ENCODE data around the gene RBMS3.
A peak's percentile ranks its signal among the peaks of the same experiment; 100 is the strongest.

The RBMS3 gene

DNA sequence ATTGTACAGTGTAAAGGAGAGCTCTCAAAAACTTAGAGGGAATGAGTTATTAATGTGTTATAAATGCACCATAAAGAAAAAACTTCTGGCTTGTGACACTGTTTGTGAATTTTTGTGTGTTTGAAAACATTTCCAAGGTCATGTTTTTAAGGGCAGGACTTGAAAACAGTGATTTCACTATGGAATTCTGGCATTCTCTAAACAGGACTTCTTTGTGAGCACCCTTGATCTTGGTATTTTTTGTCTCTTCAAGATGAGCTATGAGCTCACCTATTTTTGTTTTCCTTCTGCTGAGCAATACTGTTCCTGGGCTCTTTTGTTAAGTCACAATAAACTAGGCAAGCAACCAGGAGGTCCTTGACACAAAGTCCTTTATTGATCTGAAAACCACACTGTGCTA is 284.4 kb downstream of the RBMS3 start:
- DNase-seq = no peak

DNA sequence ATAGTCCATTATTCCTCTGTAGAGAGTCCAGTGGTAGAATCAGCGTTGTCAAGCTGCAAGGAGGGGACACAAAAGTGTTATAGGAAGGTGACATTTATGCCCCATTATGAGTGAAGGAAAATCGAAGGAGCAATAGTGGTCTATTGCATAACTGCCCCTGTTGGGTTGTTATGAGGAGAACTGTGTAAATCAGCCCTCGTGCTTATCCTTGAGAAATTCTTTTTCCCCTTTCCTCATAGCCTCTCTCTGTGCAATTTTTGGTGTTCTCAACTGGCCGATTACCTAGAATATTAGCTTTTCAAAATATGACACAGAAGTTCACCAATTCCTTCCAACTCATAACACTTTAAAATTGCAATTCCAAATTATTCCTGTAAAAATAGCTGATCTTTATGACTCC is 286.6 kb downstream of the RBMS3 start:
- no peak for DNase-seq

DNA sequence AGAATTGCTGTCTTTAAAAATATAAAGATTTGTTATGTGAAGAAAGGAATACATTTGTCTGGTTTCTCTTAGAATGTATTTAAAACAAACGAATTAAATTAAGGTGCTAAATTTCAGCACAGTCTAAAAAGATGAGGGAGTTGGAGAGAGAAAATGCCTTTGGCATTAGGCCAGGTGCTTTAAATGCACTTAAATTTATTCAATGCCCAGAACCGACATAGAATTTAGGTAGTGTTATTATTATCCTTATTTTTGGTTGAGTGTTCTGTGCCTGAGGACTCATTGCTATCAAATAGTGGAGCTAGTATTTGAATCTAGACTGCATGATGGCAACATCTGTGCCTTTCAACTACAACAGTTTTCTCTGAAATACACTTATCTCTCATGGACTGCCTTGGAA is 287.5 kb downstream of the RBMS3 start:
- DNase-seq = no peak

DNA sequence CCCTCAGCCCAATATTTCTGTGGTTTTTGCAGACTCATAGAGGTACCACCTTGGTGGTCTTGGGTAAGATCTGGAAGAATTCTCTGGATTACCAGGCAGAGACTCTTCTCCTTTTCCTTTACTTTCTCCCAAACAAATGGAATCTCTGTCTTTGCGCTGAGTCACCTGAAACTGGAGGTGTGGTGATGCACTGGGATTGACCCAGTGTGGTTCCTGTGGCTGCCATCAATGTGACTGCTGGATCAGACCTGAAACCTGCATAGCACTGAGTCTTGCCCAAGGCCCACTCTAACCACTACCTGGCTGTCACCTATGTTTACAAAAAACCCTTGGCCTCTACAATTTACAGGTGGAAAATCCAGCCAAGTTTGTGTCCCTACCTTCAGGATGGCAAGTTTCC is 295.3 kb downstream of the RBMS3 start:
- DNase-seq = no peak

DNA sequence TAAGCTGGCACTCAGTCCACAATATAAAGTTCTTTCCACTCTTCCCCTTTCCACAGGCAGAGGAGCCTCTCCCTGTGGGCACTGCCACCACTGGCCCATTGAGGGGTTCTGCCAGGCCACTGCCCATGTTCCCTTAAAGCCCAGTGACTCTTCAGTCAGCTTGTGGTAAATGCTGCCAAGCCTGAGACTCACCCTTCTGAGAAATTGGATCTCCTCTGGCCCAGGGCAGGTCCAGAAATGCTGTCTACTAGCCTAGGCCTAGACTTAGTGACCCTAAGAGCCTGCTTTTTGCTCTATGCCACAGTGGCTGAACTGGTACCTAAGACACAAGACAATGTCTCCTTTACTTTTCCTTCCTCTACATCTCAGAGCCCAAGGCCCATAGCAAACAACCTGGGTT is 295.8 kb downstream of the RBMS3 start:
- no peak for DNase-seq

DNA sequence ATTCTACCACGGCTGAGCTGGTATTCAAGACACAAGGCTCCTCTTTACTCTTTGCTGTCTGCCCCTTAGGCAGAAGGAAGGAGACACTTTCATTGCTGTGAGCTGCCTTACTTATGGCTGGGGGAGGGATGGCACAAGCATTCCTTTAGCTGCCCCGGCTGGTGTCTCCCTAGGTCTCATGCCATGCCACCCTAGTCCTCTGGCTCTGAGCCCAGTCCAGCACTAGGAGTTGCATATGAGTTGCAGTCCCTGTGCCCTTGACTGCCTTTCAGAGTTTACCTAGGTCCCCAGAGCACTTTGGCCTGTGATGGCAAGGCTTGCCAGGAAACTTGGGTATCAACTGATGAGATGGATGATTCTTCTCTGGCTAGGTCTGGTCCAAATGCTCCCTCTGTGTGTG is 296.4 kb downstream of the RBMS3 start:
- DNase-seq = no peak

DNA sequence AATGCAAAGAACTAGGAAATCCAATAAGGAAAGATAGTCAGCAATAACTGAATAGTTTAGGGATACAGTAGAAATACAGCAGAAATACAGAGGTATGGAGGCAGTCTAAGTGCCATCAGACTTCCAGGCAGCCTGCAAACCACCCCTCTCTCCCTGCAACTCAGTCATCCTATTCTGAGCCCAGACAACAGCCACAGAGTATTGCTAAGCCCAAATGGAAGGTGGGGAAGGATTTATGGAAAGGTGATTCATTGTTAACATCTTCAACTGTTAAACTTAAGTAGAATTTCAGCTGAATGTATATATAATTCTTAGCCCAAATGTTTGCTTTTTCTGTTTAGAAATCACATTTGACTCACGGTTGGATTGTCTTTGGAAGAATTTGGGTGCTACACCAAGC is 300.4 kb downstream of the RBMS3 start:
- no peak for DNase-seq

DNA sequence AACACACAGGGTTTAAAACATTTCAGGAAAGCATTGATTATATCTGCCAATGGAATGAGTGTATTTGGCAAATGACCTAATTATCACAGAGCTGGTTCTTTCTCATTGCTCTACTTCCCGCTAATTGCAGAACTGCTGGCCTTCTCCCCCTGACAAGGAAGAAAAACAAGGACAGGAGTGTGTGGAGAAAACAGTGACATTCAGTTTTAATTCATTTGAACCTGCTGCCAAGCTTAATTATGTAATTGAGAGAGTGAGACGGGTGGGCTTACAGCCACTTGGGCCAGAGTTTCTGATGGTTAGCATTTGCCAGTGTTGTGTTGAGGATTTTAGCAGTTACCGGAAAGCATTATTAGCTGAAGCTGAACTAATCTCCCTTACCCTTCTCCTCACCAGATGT is 301.4 kb downstream of the RBMS3 start:
- peak in 25 of 58 donors; percentile 1 to 74 (median 18) for DNase-seq

DNA sequence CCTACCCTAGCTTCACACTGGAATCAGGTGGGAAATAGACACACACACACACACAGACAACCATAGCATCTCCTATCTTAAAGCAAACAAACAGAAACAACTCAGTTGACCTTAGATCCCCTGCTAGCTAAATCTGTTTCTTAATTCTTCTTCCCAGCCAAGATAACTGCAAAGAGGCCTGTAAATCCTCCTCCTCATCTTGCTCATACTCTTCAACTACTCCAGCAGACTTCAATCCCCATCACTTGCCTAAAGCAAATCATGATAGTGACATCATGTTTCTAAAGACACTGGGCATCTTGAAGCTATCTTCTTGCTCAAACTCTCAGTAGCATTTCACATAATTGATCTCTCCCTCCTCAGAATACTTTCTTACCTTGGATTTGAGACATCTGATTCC is 303.0 kb downstream of the RBMS3 start:
- no peak for DNase-seq

DNA sequence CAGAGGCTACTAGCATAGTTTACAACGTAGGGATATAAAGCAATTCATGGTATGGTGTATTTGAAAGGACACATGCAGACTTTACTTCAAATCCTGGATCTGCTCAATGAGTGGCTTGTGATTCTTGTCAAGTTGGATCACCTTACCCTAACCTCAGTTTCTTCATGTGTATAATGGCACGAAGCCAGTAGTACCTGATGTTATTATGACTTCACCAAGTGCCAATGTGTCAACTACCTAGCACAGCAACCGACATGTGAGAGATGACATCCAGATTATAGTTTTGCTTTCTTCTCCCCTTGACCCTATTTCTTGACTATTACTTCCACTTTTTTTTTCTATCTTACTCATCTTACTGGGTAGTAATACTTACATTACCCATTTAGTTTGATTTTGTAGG is 304.5 kb downstream of the RBMS3 start:
- no peak for DNase-seq

DNA sequence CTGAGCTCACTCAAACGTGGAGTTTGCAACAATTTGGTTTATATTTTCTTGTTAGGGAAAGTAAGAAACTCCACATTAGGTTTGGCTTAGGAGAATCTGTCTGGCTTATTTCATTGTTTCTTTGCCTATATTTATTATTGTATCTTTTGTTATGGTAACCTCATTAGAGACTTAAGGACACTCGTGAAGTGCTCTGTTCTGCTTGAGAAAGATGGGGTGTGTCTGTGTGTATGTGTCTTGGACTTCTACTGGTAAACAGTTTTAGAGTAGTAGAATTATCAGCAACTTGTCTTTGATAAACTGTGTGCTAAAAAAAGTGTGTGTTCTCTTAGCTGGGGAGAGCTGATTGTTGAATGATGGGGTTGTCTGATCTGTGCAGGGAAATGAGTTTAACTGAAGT is 306.5 kb downstream of the RBMS3 start:
- DNase-seq = no peak

DNA sequence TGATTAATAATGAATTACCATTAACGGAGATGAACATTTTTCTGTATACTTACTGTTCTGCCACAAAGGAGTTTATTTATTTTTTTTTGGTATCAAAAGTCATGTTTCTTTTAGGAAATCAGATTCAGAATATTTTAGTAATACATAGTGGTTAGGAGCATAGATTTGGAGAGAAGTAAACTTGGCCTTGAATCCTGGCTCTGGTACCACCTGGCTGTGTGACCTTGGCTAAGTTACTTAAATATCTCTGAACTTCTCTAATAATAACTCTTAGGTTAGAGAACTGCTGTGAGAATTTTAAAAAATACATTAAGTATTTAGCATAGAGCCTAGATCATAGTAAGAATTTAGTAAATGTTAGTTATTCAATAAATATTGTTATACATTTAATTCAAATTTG is 309.1 kb downstream of the RBMS3 start:
- no peak for DNase-seq

DNA sequence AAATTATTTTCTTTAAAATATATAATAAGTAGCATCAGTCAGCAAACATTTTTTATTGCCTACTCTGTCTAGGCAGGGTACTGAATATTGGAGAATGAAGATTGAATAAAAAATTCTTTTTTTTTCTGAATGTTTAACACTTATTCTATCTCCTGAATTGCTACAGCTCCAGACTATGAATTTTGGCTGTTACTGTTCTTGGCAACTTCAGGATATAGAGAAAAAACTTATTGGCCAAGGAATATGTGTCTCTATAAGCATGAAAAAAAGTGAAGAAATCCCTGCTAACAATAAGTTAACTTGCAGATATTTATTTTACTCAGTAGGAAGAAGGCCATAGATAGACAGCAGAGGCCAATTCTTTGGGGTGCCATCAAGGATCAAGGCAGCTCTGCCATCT is 309.6 kb downstream of the RBMS3 start:
- DNase-seq = no peak

DNA sequence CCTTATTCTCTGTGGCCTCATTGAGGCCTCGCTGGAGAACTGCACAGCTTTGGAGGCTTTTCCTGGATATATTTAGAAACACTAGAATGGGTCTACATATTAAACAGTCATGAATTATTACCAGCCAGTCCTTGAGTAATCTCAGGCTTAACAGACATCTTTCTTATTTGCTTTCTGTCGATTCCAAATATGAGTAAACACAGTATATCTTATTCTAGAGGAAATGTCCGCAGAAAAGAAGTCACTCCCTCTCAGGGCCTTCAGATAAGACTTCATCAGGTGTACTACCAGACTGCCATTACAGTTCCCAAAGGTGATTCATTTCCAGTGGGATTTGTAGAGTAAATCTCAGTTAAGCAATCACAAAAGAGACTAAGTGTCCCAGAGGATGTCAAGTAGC is 310.7 kb downstream of the RBMS3 start:
- no peak for DNase-seq

DNA sequence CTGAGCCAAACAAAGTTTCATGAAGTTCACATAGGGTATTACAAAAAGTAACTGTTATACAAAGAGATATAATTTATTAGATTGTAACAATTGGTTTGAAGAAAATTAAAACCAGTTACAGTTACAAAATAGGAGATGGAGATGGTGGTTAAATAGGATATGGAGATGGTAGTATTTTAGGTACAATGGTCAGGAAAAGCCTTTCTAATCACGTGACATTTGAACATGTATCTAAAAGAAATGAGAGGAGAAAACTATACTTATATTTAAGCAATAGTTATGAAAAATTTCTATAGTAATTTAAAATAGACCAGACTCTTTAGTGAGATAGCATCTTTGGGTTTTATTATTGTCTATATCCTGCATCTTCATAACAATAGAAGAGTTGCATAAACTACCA is 312.9 kb downstream of the RBMS3 start:
- no peak for DNase-seq

DNA sequence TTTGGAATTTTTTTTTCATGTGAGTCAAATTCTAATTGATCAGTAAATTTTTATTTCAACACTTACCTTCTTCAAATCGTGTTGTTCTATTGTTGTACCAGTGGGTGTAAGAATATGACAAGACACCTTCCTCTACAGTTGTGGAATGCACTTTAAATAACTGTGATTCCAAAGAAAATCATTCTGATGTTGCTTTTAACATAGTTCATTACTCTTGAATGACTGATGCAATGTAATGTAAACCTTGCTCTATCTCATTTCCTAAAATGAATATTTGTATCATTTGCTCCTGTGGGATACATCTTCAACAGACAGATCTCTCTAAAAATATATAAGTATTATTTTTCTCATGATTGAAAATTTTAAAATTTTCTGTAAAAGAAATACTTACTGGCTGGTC is 313.4 kb downstream of the RBMS3 start:
- no peak for DNase-seq

DNA sequence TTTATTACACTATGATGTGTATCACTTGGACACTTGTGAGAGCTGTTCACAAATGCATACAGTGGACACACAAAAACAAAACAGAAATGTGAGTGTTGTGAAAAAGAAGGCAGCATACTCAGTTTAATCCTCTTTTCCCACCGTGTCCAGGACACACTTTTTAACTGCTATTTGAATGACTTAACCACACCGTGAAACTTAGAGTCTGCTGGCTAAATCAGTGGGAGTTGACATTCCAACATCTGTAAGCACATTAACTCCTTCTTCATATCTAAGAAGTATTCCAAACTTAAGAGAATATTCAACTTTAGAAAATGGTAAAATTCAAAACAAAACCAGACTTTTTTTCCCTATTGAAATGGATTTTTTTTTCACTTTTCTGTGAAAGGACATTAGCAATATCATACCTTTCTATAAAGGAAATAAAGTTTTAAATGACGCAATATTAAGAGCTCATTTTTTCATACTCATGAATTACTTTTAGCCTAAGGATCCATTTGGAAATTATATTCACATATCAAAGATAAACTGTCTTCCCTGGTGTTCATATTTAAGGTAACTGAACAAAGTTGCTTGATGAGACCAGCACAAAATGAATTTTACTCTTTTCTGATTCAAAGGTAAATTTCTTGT is 316.6 kb downstream of the RBMS3 start:
- DNase-seq = no peak

DNA sequence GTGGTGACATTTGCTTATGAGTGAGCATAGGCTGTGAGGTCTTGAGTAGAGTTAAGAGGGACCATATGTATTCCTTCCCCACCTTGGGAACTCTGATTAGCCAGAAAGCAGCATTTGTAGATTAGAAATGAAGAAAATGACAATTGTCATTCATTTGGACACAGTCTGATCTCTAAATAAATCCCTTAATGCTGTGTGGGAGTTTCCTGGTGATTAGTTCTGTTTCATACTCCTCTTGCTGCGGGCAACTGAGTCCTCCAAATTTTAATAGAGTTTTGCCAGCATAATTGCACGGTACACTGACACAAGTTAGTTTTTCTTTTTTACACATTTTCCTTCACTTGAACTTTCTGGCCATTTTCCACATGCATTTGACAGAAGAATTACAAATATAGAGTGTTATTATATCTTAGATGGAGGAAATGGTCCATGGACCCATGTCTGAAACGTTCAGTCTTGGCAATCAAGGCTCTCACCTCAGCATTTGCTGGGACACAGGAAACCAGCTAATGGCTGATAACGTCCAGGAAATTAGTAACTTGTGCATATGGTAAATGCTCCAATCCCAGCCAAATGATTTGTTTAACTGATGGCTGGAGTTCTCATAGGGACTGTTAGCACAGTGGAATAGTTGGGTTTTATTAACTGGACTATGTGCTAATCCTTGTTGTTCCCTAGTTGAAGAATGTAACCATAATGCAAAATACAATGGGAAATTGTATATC is 321.2 kb downstream of the RBMS3 start:
- DNase-seq = no peak

DNA sequence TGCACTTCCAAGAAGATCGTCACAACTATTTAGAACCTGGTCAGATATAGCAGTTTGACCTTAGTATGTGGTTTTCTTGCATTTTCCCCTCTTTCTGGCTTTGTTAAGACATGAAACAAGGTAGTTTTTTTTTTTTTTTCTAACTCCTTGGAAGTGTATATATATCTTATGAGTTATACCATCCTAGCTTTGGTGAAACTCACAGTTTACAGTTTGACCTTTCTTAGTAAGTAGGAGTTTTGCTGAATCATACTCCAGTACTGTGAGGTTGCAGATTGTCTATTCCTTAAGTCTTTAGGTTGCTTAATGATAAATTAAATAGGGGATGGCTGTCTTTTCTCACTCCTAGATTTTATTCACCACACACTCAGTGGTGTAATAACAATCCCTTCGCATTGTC is 325.0 kb downstream of the RBMS3 start:
- no peak for DNase-seq

DNA sequence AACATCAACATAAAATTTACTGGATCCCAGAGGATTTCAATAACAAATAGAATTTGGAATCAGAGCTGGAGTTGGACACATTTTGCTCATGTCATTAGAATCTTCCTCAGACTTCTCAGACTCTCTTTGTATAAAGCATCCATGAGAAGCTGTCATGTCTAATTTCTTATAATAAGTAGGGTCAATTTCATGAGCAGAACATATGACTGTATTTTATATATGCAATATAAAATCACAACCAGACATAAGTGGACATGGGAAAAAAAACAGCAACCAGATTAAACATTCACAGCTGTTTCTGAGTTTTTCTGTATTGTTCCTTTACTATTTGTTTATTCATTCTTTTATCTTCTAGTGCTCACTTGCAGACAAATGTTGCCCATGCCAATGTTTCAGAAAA is 325.5 kb downstream of the RBMS3 start:
- no peak for DNase-seq

DNA sequence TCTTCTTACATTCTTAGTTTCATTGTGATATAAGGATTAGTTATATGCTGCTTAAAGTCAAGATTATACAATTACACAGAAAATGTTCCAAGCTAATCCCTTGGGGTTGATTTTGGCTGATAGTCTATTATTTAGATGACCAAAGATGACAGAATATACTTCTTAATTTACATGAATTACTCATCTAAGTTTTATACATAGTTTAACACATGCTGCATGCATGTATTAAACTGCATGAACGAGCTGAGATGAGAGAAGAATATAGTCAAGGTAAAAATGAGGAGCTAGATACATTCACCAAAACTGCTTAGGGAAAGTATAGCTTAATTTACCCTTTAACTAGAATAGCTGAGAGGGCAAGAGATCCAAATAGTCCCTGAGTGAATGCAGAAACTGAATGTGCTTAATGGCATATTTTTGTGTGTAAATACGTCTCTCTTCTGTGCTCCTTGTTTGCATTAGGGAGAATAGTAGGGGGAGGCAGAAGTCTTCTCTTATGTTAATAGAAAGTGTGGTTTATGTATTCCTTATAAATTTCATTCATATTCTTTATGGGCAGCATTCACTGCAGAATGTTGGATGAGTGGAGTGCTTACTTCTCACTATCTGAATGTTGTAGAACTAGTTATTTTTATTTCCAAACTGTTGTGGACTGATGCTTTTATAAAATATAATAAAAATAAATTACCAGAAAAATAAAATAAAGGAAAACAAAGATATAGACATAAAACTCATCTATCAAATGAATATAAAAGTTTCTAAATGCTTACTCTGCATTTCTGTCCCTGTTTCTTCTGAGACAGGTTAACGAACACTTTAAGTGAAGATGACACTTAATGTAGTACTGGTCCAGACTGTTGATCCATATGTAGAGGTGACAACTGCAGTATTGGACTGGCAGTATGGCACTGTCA is 327.8 kb downstream of the RBMS3 start:
- DNase-seq = no peak

DNA sequence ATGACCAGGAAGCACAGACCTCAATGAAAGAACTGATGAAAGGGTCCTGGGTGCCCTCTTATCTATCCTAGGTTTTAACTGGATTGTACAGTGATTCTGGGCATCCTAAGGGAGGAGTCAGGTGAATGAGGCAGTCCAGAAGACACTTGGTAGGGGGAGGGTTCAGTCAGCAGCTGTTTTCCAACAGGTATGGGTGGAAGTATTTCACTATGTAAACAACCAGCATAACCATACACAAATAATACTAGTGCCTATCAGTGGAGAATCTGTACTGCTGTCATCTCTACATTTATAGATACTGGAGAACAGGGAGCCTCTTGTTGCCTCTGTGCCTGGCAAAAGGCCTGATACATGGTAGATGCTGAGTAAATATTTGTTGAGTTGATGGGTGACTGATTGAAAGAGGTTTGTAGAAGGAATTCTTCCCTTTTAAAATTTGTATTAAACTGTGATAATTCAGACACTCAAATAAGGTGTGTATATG is 328.5 kb downstream of the RBMS3 start:
- no peak for DNase-seq

Data from anterior cingulate cortex (tissue), 58 donors.